H1 (cell line): ENCODE results near the gene LHB. TPM values are rescaled to one million over a fixed set of nuclear protein-coding genes. Genes with fewer than 3 reads are reported as not detected.
"Not testable (repeated sequence)": the region's sequence is repeated elsewhere in the genome, so short reads cannot be mapped to it uniquely, and the experiment has no call there.

Experiments
- CTCF ChIA-PET: fragments of 300-600 bp; sonication (Branson Sonifier 250); formaldehyde crosslinking; loops from one replicate; lab custom pipeline; 2021; ENCODE audit not compliant: partially characterized antibody; lab: Charles Lee
- POLR2A ChIA-PET: fragments of 300-600 bp; sonication (Branson Sonifier 250); formaldehyde crosslinking; loops from one replicate; lab custom pipeline; 2021; ENCODE audit warnings: inconsistent platforms; ENCODE audit not compliant: partially characterized antibody; lab: Charles Lee
- DNase-seq, 2 experiments: peaks; one replicate each; pipeline versions ENCODE4 v3.0.0 to v3.0.0-alpha.2; 2010 to 2022; ENCODE audit warnings: low spot score in 2 of 2, low read depth in 1 of 2, mixed read lengths in 1 of 2
- FAIRE-seq: peaks from 2 replicates; lab custom pipeline; 2011; peaks lifted over from hg19 to GRCh38; lab: Jason Lieb, UNC
- H2AFZ ChIP-seq: 2 replicates; pipeline ENCODE4 v1.8.1; 2012; ENCODE audit warnings: low read length, inconsistent platforms
- H2AK5ac ChIP-seq: 2 replicates; pipeline ENCODE4 v1.6.1; 2013; ENCODE audit warnings: low read depth, low read length
- H2BK120ac ChIP-seq: replicated peaks from 2 replicates; pipeline ENCODE3; 2013; ENCODE audit warnings: low read depth, low read length, inconsistent platforms
- H2BK12ac ChIP-seq: 2 replicates; pipeline ENCODE4 v1.6.1; 2013; ENCODE audit warnings: low read depth, low read length
- H2BK15ac ChIP-seq: 2 replicates; pipeline ENCODE4 v1.6.1; 2013; ENCODE audit warnings: low read length
- H2BK20ac ChIP-seq: 2 replicates; pipeline ENCODE4 v1.6.1; 2013; ENCODE audit warnings: low read length
- H2BK5ac ChIP-seq: 2 replicates; pipeline ENCODE4 v1.6.1; 2013; ENCODE audit warnings: low read depth, low read length
- H3K14ac ChIP-seq: 2 replicates; pipeline ENCODE4 v1.6.1; 2013; ENCODE audit warnings: inconsistent platforms; ENCODE audit not compliant: insufficient read length
- H3K18ac ChIP-seq: 2 replicates; pipeline ENCODE4 v1.6.1; 2013; ENCODE audit warnings: low read length; ENCODE audit errors: extremely low read depth
- H3K23ac ChIP-seq: 2 replicates; pipeline ENCODE4 v1.6.1; 2013; ENCODE audit warnings: inconsistent platforms; ENCODE audit not compliant: insufficient read length
- H3K23me2 ChIP-seq: 2 replicates; pipeline ENCODE4 v1.6.1; 2013; ENCODE audit warnings: low read depth, low read length
- H3K27ac ChIP-seq: 2 replicates; pipeline ENCODE4 v1.6.1; 2011; ENCODE audit warnings: low read depth, low read length, inconsistent platforms
- H3K27me3 ChIP-seq, 4 experiments: replicated peaks in 1 of 4; 1 replicate in 1 of 4; 2 replicates in 3 of 4; pipeline versions ENCODE4 v1.6.1 to v1.8.1; 2011 to 2013; ENCODE audit warnings: low read length in 3 of 4, mild to moderate bottlenecking in 3 of 4, inconsistent platforms in 2 of 4, mixed read lengths in 2 of 4, moderate library complexity in 1 of 4; ENCODE audit not compliant: control insufficient read depth in 3 of 4, insufficient read depth in 3 of 4; ENCODE audit errors: extremely low read depth in 1 of 4
- H3K36me3 ChIP-seq, 4 experiments: 2 replicates each; pipeline versions ENCODE4 v1.6.1 to v1.8.1; 2011 to 2013; ENCODE audit warnings: mild to moderate bottlenecking in 4 of 4, low read length in 3 of 4, moderate library complexity in 2 of 4, control low read depth in 1 of 4, inconsistent platforms in 1 of 4; ENCODE audit not compliant: insufficient read depth in 4 of 4, control insufficient read depth in 2 of 4
- H3K4ac ChIP-seq: replicated peaks from 2 replicates; pipeline ENCODE3; 2013; ENCODE audit warnings: low read length, low read depth, mixed read lengths, inconsistent platforms; ENCODE audit not compliant: insufficient read length
- H3K4me1 ChIP-seq, 4 experiments: replicated peaks in 1 of 4; 1 replicate in 1 of 4; 2 replicates in 3 of 4; pipeline versions ENCODE4 v1.6.1 to v1.8.1; 2011 to 2013; ENCODE audit warnings: low read length in 3 of 4, inconsistent platforms in 2 of 4, mixed read lengths in 1 of 4; ENCODE audit not compliant: insufficient read depth in 4 of 4, control insufficient read depth in 3 of 4
- H3K4me2 ChIP-seq, 2 experiments: 2 replicates each; pipeline versions ENCODE4 v1.6.1 to v1.8.1; 2011 to 2013; ENCODE audit warnings: low read depth in 2 of 2, low read length in 2 of 2, control low read depth in 1 of 2, inconsistent platforms in 1 of 2, mild to moderate bottlenecking in 1 of 2; ENCODE audit not compliant: insufficient read depth in 1 of 2
- H3K4me3 ChIP-seq, 4 experiments: fragments of 200-600, 300-600 bp in 1 of 4; sonication (generic), shearing (Covaris generic), sonication (Bioruptor Twin) in 1 of 4; 2 replicates each; pipeline versions ENCODE4 v1.5.1 to v1.8.1; 2011 to 2016; ENCODE audit warnings: low read length in 4 of 4, low read depth in 3 of 4, control low read depth in 2 of 4, inconsistent platforms in 2 of 4, mild to moderate bottlenecking in 2 of 4, mixed read lengths in 1 of 4, moderate library complexity in 1 of 4; ENCODE audit not compliant: insufficient read depth in 2 of 4; ENCODE audit errors: extremely low read depth in 1 of 4
- H3K56ac ChIP-seq: replicated peaks from 2 replicates; pipeline ENCODE3; 2013; ENCODE audit warnings: low read depth, mild to moderate bottlenecking, mixed read lengths, low read length, inconsistent platforms; ENCODE audit not compliant: insufficient read length
- H3K79me1 ChIP-seq: 2 replicates; pipeline ENCODE4 v1.6.1; 2013; ENCODE audit warnings: low read depth, low read length, control low read depth
- H3K79me2 ChIP-seq, 2 experiments: 2 replicates each; pipeline versions ENCODE4 v1.6.1 to v1.8.1; 2012 to 2013; ENCODE audit warnings: low read length in 2 of 2, mild to moderate bottlenecking in 2 of 2, inconsistent platforms in 1 of 2; ENCODE audit not compliant: insufficient read depth in 2 of 2, control insufficient read depth in 1 of 2
- H3K9ac ChIP-seq, 4 experiments: replicated peaks in 1 of 4; 1 replicate in 1 of 4; 2 replicates in 3 of 4; pipeline versions ENCODE4 v1.6.1 to v1.8.1; 2011 to 2013; ENCODE audit warnings: low read depth in 3 of 4, low read length in 3 of 4, control low read depth in 2 of 4, mild to moderate bottlenecking in 2 of 4, moderate library complexity in 2 of 4, inconsistent platforms in 1 of 4; ENCODE audit errors: extremely low read depth in 1 of 4
- H3K9me3 ChIP-seq, 2 experiments: 2 replicates each; pipeline versions ENCODE4 v1.6.1 to v1.8.1; 2012 to 2013; ENCODE audit warnings: mild to moderate bottlenecking in 2 of 2, moderate library complexity in 2 of 2, control low read depth in 1 of 2, inconsistent platforms in 1 of 2, low read depth in 1 of 2, low read length in 1 of 2, mixed read lengths in 1 of 2; ENCODE audit not compliant: insufficient read depth in 2 of 2
- H4K20me1 ChIP-seq, 2 experiments: replicated peaks in 1 of 2; 2 replicates each; pipeline versions ENCODE3 to v1.8.1; 2011 to 2013; ENCODE audit warnings: inconsistent platforms in 2 of 2, low read length in 2 of 2, mild to moderate bottlenecking in 1 of 2; ENCODE audit not compliant: insufficient read depth in 2 of 2, control insufficient read depth in 1 of 2
- H4K5ac ChIP-seq: 2 replicates; pipeline ENCODE4 v1.6.1; 2013; ENCODE audit warnings: low read length, low read depth, mixed read lengths, inconsistent platforms; ENCODE audit not compliant: insufficient read length
- H4K8ac ChIP-seq: 2 replicates; pipeline ENCODE4 v1.8.0; 2013; ENCODE audit warnings: mild to moderate bottlenecking, moderate library complexity, low read length, inconsistent platforms; ENCODE audit not compliant: insufficient read depth; ENCODE audit errors: extremely low read depth
- H4K91ac ChIP-seq: replicated peaks from 2 replicates; pipeline ENCODE3; 2013; ENCODE audit warnings: low read length, mixed read lengths, inconsistent platforms; ENCODE audit not compliant: insufficient read length
- WGBS, 2 experiments: shearing (Covaris generic) in 1 of 2; methylation state at CpG; one replicate each; pipeline versions ENCODE4 v1.1.6 to v1.1.7; 2013 to 2015; ENCODE audit warnings: low lambda C conversion rate in 2 of 2, mixed read lengths in 2 of 2, inconsistent platforms in 1 of 2, low coverage in 1 of 2, missing lambda C conversion rate in 1 of 2; ENCODE audit not compliant: insufficient replicate concordance in 2 of 2, insufficient coverage in 1 of 2, insufficient read length in 1 of 2; ENCODE audit errors: extremely low coverage in 1 of 2, missing lambda C conversion rate in 1 of 2; 5-methylcytosine and 5-hydroxymethylcytosine counted together
- polyA plus RNA-seq, 7 experiments: library from polyadenylated mRNA; depleted of rRNA in 3 of 7; stranded (reverse) in 5 of 7; unstranded in 2 of 7; fragments of >200 nt in 5 of 7; fragments of 200-250 nt in 2 of 7; gene quantifications; 1 replicate in 5 of 7; 2 replicates in 1 of 7; 4 replicates in 1 of 7; pipeline versions ENCODE4 v1.2.1 to v1.2.3, GENCODE V29; 2011 to 2013; ENCODE audit warnings: missing spikeins in 2 of 7, mixed read lengths in 2 of 7
- total RNA-seq: library from RNA; stranded (reverse); fragmentation: NEBNext Ultra II Directional; extraction: Animal tissue kit (Norgen Biotek cat#: 25700); gene quantifications from 2 replicates; pipeline ENCODE4 v1.2.1, GENCODE V29; 2021

The LHB gene
- total and polyA plus RNA-seq, 2 of the 8 experiments (the other 6 are each of a cell fraction or from before 2014, with no cell fraction given), result 0.53 TPM; not detected in 1

DNA sequence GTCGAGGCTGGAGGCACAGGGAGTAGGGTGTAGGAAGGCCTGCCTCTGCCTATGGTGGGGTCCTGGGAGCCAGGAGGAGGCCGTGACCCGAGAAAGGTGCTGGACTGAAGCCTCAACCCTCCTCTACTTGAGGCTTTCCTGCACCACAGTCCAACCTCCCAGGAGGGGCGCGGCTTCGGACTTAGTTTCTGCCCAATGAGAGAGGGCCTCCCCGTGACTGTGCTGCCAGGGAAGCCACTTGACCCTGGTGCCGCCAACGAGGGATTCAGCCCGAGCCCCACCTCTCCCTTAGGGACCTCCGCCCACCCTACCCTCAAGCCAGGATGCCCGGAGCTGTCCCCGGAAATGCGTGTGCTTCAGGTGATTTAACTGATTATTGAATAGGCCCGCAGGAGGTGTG, 7.3 kb upstream of the LHB start, which contains the start of gene CGB3:
Gene CGB3, minus strand, starts transcription at position 101 of the 400 bp plus-strand sequence. CDS start 362 bp downstream, outside the sequence.
- H2BK12ac ChIP-seq, H3K79me1 ChIP-seq, H2AK5ac ChIP-seq, H4K91ac ChIP-seq, H3K9me3 ChIP-seq, H3K14ac ChIP-seq, H2BK20ac ChIP-seq, H3K18ac ChIP-seq, H3K4ac ChIP-seq, H3K56ac ChIP-seq, H3K4me1 ChIP-seq, H3K27me3 ChIP-seq, H3K9ac ChIP-seq, H2BK120ac ChIP-seq, H3K23ac ChIP-seq, DNase-seq, H3K4me2 ChIP-seq, FAIRE-seq, H3K36me3 ChIP-seq, H3K4me3 ChIP-seq, H3K79me2 ChIP-seq, H4K20me1 ChIP-seq, H2AFZ ChIP-seq, H4K5ac ChIP-seq, H3K23me2 ChIP-seq, H4K8ac ChIP-seq, CTCF ChIA-PET, H2BK5ac ChIP-seq, POLR2A ChIA-PET, H2BK15ac ChIP-seq, H3K27ac ChIP-seq: not testable (repeated sequence)
- 100% methylated on average over 1 of the region's 15 CpGs; no CpG with 5 or more reads in 1 of the 2 experiments for WGBS, 2 experiments
